Subcutaneous adipose tissue (tissue), 4 donors: ENCODE results near the gene IL1RAPL2. TPM values are rescaled to one million over a fixed set of nuclear protein-coding genes. Genes with fewer than 3 reads are reported as not detected.

ENCODE experiments used
- total RNA-seq, 4 donors: library from RNA; depleted of rRNA; stranded (reverse); fragments of >200 nt; gene quantifications; one replicate each; pipeline ENCODE4 v1.1.0, GENCODE V29; 2016
- TF ChIP-seq, protein P1 (sequence below): fragments of 450-650 bp; IDR thresholded peaks from one replicate; pipeline ENCODE4 v1.5.1; 2016; ENCODE audit warnings: low read depth, mild to moderate bottlenecking, control low read depth, antibody characterized with exemption, moderate library complexity

The IL1RAPL2 gene
- total RNA-seq, 4 donors from 2014 or later, result 0.17 TPM; not detected in 3

DNA sequence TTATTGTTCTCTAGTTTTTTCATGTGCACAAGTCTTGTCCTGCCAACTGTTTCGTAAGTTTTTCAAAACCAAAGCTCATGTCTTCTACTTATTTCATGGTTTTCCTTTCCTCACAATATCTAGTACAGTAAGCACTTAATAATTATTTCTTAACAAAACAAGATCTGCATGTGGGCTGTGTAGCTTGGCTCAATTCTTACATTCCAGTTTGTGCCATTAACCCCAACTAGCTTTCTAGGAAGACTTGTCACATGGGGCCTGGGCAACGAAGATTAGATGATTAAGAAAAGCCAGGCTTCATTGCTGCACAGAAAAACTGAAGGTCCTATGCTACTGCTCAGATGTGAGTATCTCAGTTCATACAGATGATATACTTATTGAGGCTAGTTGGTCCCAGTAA, 809.8 kb downstream of the IL1RAPL2 start:
- TF ChIP-seq, protein P1, sequence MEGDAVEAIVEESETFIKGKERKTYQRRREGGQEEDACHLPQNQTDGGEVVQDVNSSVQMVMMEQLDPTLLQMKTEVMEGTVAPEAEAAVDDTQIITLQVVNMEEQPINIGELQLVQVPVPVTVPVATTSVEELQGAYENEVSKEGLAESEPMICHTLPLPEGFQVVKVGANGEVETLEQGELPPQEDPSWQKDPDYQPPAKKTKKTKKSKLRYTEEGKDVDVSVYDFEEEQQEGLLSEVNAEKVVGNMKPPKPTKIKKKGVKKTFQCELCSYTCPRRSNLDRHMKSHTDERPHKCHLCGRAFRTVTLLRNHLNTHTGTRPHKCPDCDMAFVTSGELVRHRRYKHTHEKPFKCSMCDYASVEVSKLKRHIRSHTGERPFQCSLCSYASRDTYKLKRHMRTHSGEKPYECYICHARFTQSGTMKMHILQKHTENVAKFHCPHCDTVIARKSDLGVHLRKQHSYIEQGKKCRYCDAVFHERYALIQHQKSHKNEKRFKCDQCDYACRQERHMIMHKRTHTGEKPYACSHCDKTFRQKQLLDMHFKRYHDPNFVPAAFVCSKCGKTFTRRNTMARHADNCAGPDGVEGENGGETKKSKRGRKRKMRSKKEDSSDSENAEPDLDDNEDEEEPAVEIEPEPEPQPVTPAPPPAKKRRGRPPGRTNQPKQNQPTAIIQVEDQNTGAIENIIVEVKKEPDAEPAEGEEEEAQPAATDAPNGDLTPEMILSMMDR, result no peak

DNA sequence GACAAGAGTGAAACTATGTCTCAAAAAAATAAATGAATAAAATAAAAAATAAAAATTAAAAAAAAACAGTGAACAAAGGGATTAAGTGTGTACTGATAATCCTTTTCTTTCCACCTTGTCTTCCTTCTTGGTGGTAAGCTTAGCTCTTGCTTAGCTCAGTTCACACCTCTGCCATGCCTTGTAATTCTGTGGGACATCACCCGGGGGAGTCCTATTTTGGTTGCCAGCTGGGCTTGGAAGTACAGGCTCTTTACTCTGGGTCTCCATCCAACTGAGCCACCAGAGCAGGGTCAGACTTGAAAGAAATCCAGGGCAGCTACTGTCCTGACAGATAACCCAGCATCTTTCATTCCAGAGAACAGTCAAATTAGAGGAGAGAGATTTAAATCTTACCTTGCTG, 858.7 kb downstream of the IL1RAPL2 start:
- TF ChIP-seq, protein P1, result no peak

DNA sequence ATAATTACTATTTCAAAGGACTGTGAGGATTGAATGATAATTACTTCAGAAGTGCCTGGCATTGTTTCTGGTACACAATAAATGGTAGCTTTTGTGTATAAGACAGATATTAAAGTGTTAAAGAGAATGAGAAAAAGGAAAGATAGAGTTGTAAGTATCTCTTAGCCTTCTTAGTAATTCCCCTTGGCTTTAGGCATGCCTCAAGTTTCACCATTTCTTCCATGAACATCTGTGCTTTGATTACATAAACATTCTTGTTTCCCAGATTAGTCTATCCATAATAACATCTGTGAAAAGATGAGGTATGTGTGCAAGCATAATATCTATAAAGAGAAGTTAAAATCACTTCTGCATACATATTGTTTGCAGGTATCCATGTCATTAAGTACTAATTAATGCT, 885.4 kb downstream of the IL1RAPL2 start:
- TF ChIP-seq, protein P1, result no peak

DNA sequence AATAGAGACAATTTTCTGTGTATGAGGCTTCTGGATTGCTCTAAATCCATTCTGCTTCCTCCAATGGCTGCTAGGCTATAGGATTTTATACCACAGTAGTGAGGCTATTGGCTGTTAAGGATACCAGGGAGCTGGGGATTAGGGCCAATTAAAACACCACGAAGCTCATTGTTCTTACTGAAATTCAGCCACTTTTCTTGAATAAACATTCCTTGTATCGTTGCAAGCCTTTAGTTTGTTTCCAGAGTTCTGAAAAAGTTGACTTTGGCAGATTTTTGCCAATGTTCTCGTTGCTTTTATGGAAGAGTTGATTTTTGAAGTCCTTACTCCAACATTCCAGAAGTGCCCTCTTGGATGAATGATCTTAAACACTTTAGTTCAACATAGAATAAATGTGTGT, 892.8 kb downstream of the IL1RAPL2 start:
- TF ChIP-seq, protein P1, result no peak

DNA sequence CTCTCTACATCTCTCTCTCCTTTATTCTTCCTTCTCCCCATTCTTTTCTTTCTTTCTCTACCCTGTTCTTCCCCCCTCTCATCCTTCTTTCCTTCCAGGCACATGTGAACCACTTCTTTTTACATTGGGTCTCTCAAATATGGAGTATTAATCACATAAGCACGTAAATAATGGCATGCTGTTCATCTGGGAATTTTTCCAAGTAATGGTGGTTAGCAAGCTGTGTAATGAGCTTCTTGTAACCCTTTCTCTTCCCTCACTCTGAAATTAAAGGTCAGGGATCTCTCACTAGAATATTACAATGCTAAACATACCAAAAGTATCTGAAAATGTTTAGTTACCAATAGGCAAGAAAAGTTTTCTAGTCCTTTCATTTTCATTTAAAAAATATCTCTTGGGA, 894.4 kb downstream of the IL1RAPL2 start:
- TF ChIP-seq, protein P1, result no peak

DNA sequence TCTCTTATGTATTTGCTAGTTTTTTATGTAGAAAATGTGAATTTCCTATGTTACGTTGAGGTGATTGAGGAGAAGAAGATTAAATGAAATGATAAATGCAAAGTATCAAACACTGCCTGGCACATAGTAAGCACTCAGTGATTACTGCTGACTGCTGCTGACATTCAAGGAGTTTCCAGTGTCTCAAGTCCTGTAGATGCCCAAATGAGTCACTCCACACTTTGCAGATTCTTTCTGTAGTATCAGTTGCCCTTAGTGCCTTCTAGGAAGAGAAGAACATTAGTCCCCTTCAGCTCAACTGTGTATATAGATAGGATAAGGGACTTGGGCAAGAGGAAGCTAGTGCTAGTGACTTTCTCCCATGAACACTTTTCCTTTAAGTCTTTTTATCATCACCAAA, 895.0 kb downstream of the IL1RAPL2 start:
- TF ChIP-seq, protein P1, result no peak

DNA sequence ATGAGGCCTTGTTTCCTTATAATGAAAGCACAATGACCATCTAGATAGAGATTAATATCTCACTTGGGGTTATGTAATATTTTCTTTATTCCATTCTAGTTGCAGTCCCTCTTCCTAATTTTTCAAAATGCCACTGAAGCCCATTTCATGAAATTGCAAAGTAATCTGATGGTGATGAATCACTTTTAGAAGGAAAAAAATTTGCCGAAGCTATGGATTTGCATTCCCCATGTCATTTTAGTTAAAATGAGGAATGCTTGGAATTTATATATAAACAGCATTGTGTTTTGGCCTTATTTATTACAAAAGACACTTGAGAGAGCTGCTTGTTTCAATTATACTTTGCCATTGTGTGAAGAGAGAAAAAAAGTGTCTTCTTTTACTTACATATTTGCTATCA, 896.2 kb downstream of the IL1RAPL2 start:
- TF ChIP-seq, protein P1, result no peak
